ENCODE measurements around the gene LHFPL3.

DNA sequence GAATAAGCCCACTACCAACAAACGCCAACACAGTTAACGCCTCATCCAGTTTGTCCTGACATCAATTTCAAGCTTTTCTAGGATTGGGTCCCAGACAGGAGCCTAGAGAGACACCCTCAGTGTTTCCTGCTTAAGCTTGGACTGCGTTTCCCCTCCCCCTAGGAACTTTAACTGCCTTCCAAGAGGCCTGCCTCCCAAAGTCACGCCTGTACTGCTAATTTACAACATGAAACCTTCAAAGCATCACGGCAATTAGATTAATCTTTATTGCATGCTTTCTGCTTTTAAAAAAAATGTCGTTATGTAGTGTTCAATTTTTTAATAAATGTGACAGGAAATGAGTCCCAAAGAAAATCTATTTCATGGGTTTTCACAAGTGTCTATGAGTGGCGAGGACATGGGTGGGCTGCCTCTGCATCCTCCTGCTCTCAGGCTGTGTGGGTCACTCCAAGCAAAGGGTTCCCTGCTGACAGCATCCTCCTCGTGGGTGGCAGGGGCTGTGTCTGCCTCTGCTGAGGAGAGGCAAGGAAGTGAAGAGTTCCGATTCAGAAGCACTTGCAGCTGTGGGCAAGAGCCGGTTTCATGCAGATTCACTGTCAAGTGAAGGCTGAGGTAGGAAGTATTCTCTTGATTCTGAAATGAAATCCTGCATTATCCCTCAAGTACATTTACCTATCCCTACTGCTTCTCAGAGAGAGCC is 492.6 kb downstream of the LHFPL3 start:
- TF ChIP-seq EZH2 (IDR thresholded peaks at IDR 0.05; ENCODE audit: insufficient read depth, poor library complexity, severe bottlenecking): no peak
- TF ChIP-seq EZH2phosphoT487 (IDR thresholded peaks at IDR 0.05; ENCODE audit: insufficient read depth, low read depth): no peak

Data from GM23248 (cell line).